GM23338 (cell line): ENCODE measurements around the gene CCDC178. TPM values are rescaled to one million over a fixed set of nuclear protein-coding genes. Genes with fewer than 3 reads are reported as not detected.

ENCODE experiments used
- ATAC-seq: fragments of 200-7000 bp; cut with Tn5 transposase; 3 replicates; pipeline ENCODE4 v1.9.1; 2020
- DNase-seq: peaks from one replicate; pipeline ENCODE4 v3.0.0-alpha.2; 2015; ENCODE audit warnings: low spot score
- H2AFZ ChIP-seq: fragments of 200-600 bp; sonication (generic); 2 replicates; pipeline ENCODE4 v1.8.0; 2016; ENCODE audit warnings: antibody characterized with exemption, mild to moderate bottlenecking, moderate library complexity
- H3F3A ChIP-seq: fragments of 200-600 bp; sonication (generic); replicated peaks from 2 replicates; pipeline ENCODE4 v1.8.0; 2017; ENCODE audit warnings: antibody characterized with exemption, mixed run types, low read depth
- H3K27ac ChIP-seq: fragments of 200-600 bp; sonication (generic); 2 replicates; pipeline ENCODE4 v1.6.1; 2016; ENCODE audit warnings: low read depth
- H3K27me3 ChIP-seq: fragments of 200-600 bp; sonication (generic); 2 replicates; pipeline ENCODE4 v1.8.0; 2016; ENCODE audit warnings: mild to moderate bottlenecking, mixed run types, moderate library complexity; ENCODE audit not compliant: insufficient read depth
- H3K36me3 ChIP-seq: fragments of 200-600 bp; sonication (generic); 2 replicates; pipeline ENCODE4 v1.8.0; 2016; ENCODE audit warnings: mild to moderate bottlenecking; ENCODE audit not compliant: insufficient read depth
- H3K4me1 ChIP-seq: fragments of 200-600 bp; sonication (generic); 2 replicates; pipeline ENCODE4 v1.8.0; 2016; ENCODE audit warnings: mild to moderate bottlenecking, moderate library complexity; ENCODE audit not compliant: insufficient read depth
- H3K4me2 ChIP-seq: fragments of 200-600 bp; sonication (generic); 2 replicates; pipeline ENCODE4 v1.7.1; 2017; ENCODE audit warnings: mixed run types
- H3K4me3 ChIP-seq: fragments of 200-600 bp; sonication (generic); 2 replicates; pipeline ENCODE4 v1.6.1; 2016; ENCODE audit warnings: mixed run types
- H3K79me2 ChIP-seq: fragments of 200-600 bp; sonication (generic); replicated peaks from 2 replicates; pipeline ENCODE4 v1.8.0; 2017; ENCODE audit warnings: mild to moderate bottlenecking; ENCODE audit not compliant: insufficient read depth
- H3K9me2 ChIP-seq: fragments of 200-600 bp; sonication (generic); 2 replicates; pipeline ENCODE4 v1.8.0; 2017; ENCODE audit not compliant: insufficient read depth
- H4K20me1 ChIP-seq: fragments of 200-600 bp; sonication (generic); replicated peaks from 2 replicates; pipeline ENCODE4 v1.8.0; 2017; ENCODE audit warnings: mild to moderate bottlenecking; ENCODE audit not compliant: insufficient read depth
- H3K27ac Mint-ChIP-seq: 2 replicates; pipeline ENCODE4 v1.8.0; 2020; ENCODE audit warnings: inconsistent platforms, mild to moderate bottlenecking, moderate library complexity, mixed read lengths
- H3K27me3 Mint-ChIP-seq: 3 replicates; pipeline ENCODE4 v1.8.0; 2022; ENCODE audit warnings: low read depth, mild to moderate bottlenecking, moderate library complexity, mixed read lengths, inconsistent platforms; ENCODE audit not compliant: insufficient read depth, poor library complexity
- H3K36me3 Mint-ChIP-seq: 3 replicates; pipeline ENCODE4 v1.8.0; 2021; ENCODE audit warnings: low read depth, mild to moderate bottlenecking, inconsistent platforms, moderate library complexity, mixed read lengths
- H3K4me1 Mint-ChIP-seq: 3 replicates; pipeline ENCODE4 v1.8.0; 2020; ENCODE audit warnings: mild to moderate bottlenecking, inconsistent platforms, mixed read lengths
- H3K4me3 Mint-ChIP-seq: 3 replicates; pipeline ENCODE4 v1.8.0; 2021; ENCODE audit warnings: moderate library complexity, mild to moderate bottlenecking, inconsistent platforms, mixed read lengths
- H3K9me3 Mint-ChIP-seq: 3 replicates; pipeline ENCODE4 v1.8.0; 2020; ENCODE audit warnings: moderate library complexity, mild to moderate bottlenecking, inconsistent platforms, mixed read lengths
- CREB1 ChIP-seq: fragments of 250-450 bp; sonication (Bioruptor Pico); IDR thresholded peaks from 2 replicates; pipeline ENCODE4 v1.5.0; 2020; ENCODE audit warnings: low read depth, mild to moderate bottlenecking, moderate library complexity
- CTCF ChIP-seq, 2 experiments: fragments of 200-600 bp in 1 of 2; sonication (generic) in 1 of 2; conservative IDR thresholded peaks; 2 replicates each; pipeline versions ENCODE4 v1.5.1 to v1.6.1; 2016 to 2017; ENCODE audit warnings: antibody characterized with exemption in 2 of 2, low read depth in 2 of 2, mild to moderate bottlenecking in 2 of 2, moderate library complexity in 1 of 2
- ETS1 ChIP-seq: IDR thresholded peaks from 2 replicates; pipeline ENCODE4 v1.6.1; 2016; ENCODE audit warnings: antibody characterized with exemption
- EZH2 ChIP-seq: fragments of 200-600 bp; sonication (generic); IDR thresholded peaks from one replicate; pipeline ENCODE4 v1.8.0; 2017; ENCODE audit warnings: antibody characterized with exemption, mild to moderate bottlenecking, low read depth; ENCODE audit not compliant: unreplicated experiment
- JUNB ChIP-seq: IDR thresholded peaks from one replicate; pipeline ENCODE4 v1.6.1; 2016; ENCODE audit warnings: antibody characterized with exemption; ENCODE audit not compliant: unreplicated experiment
- ZNF331 ChIP-seq: fragments of 250-450 bp; sonication (Bioruptor Pico); IDR thresholded peaks from 2 replicates; pipeline ENCODE4 v1.5.0; 2020; ENCODE audit warnings: low read depth, mild to moderate bottlenecking, moderate library complexity
- ZNF462 ChIP-seq: fragments of 250-450 bp; sonication (Bioruptor Pico); IDR thresholded peaks from 2 replicates; pipeline ENCODE4 v1.5.0; 2020; ENCODE audit warnings: mild to moderate bottlenecking, moderate library complexity
- polyA plus RNA-seq: library from polyadenylated mRNA; unstranded; fragments of >200 nt; fragmentation: Nextera tagmentation; extraction: Ambion mirVana; gene quantifications from 2 replicates; pipeline ENCODE4 v1.2.1, GENCODE V29; 2016
- total RNA-seq: library from RNA; depleted of rRNA; stranded (reverse); fragments of >200 nt; shearing (Covaris generic); gene quantifications from 2 replicates; pipeline ENCODE4 v1.2.3, GENCODE V29; 2014

The CCDC178 gene
- total and polyA plus RNA-seq, 2 experiments from 2014 or later, result 0.17 to 0.24 TPM

- Histone ChIP-seq H3K4me1 (no peaks in the 10 kb centered on the region), H3K79me2 (no peaks in the 10 kb centered on the region), H2AFZ (no peak overlapping the region), H3K4me3 (no peak overlapping the region), H3K27ac (no peak overlapping the region), H3K4me2 (no peak overlapping the region), H3F3A (no peaks in the 10 kb centered on the region), H4K20me1 (no peaks in the 10 kb centered on the region), H3K9me2 (0 out of 2 replicates have a peak, but pooled peaks cover 2% of the 10 kb centered on the region), H3K36me3 (no peaks in the 10 kb centered on the region), H3K27me3 (no peaks in the 10 kb centered on the region)
- Mint-ChIP-seq H3K4me1 (peaks cover 2% of the 10 kb centered on the region), H3K4me3 (no peak overlapping the region), H3K9me3 (no peaks in the 10 kb centered on the region), H3K27ac (no peak overlapping the region), H3K27me3 (no peaks in the 10 kb centered on the region), H3K36me3 (no peaks in the 10 kb centered on the region)
- TF ChIP-seq EZH2, result no peak
- no peak for TF ChIP-seq ETS1
- TF ChIP-seq JUNB, result no peak
- TF ChIP-seq CTCF (conservative IDR thresholded peaks at IDR 0.05; ENCODE audit: low read depth in 2 of 2), result 0 out of 4 replicates have a peak, but pooled peaks of 1 of the 2 experiments have one; percentile 21
- no peak for TF ChIP-seq CREB1 (CRISPR knock-in tag)
- no peak for DNase-seq
- peak; percentile 53 for ATAC-seq
Observed at GRCh38 chr18:33282709-33283333, 157.7 kb downstream of the CCDC178 start.

- H3K36me3 ChIP-seq, result no peaks in the 10 kb centered on the region
- Mint-ChIP-seq H3K4me1 (peaks cover 7% of the 10 kb centered on the region), H3K36me3 (no peaks in the 10 kb centered on the region), H3K27ac (no peak overlapping the region), H3K9me3 (no peaks in the 10 kb centered on the region), H3K27me3 (no peaks in the 10 kb centered on the region), H3K4me3 (no peak overlapping the region)
- no peak overlapping the region for H3K27ac ChIP-seq
- H4K20me1 ChIP-seq, result no peaks in the 10 kb centered on the region
- H3K4me1 ChIP-seq, result no peaks in the 10 kb centered on the region
- DNase-seq, result no peak
- H3K9me2 ChIP-seq, result 0 out of 2 replicates have a peak, but pooled peaks cover 2% of the 10 kb centered on the region
- no peak for ATAC-seq
- no peak overlapping the region for H3K4me3 ChIP-seq
- H3K27me3 ChIP-seq, result no peaks in the 10 kb centered on the region
- H3K79me2 ChIP-seq, result no peaks in the 10 kb centered on the region
- no peaks in the 10 kb centered on the region for H3F3A ChIP-seq
- H2AFZ ChIP-seq, result no peak overlapping the region
- H3K4me2 ChIP-seq, result no peak overlapping the region
- no peak for TF ChIP-seq ZNF331 (CRISPR knock-in tag)
- TF ChIP-seq ETS1, result no peak
- TF ChIP-seq ZNF462 (CRISPR knock-in tag), result no peak
Observed at GRCh38 chr18:33282142-33282541, 158.4 kb downstream of the CCDC178 start.
